Mucosa of gallbladder (tissue), 1 donor: ENCODE data around the gene COL18A1. TPM values are rescaled to one million over a fixed set of nuclear protein-coding genes. Genes with fewer than 3 reads are reported as not detected.
"Not testable (repeated sequence)": the region's sequence is repeated elsewhere in the genome, so short reads cannot be mapped to it uniquely, and the experiment has no call there.

Experiments used
- DNase-seq: peaks from one replicate; pipeline ENCODE4 v3.0.0-alpha.2; 2020; ENCODE audit warnings: low spot score
- total RNA-seq: library from RNA; stranded (reverse); gene quantifications from one replicate; pipeline ENCODE4 v1.2.1, GENCODE V29; 2021
- donor health status: DM: no; HTN: no; CAD: no.

The COL18A1 gene
- 172 TPM for total RNA-seq

DNA sequence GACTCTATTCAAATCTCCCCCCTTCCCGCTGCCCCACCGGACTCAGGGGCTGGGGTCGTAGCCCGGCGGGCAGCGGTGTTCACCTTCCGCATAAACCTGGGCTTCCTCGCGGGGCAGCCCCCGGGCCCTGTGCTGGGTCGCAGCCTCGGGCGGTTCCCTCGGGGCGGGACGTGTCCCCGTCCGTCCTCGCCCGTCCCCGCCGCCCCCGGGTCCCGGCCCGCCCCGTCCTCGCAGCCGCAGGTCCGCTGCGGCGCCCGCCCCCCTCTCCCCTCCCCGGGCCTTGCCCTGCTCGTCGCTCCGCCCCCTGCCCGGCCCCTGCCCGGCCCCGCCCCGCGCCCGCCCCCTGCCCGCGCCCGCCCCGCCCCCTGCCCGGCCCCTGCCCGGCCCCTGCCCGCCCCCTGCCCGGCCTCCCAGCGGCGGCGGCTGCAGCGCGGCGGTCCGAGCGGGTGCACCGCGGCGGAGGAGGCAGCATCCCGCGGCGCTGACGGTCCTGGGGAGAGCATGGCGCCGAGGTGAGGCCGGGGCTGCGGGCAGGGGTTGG is at the start of gene COL18A1:
Gene COL18A1 (plus strand): TSS at position 436 of the 541 bp plus-strand sequence. CDS start 66 bp downstream, at position 502.
- peak; percentile 51 for DNase-seq

DNA sequence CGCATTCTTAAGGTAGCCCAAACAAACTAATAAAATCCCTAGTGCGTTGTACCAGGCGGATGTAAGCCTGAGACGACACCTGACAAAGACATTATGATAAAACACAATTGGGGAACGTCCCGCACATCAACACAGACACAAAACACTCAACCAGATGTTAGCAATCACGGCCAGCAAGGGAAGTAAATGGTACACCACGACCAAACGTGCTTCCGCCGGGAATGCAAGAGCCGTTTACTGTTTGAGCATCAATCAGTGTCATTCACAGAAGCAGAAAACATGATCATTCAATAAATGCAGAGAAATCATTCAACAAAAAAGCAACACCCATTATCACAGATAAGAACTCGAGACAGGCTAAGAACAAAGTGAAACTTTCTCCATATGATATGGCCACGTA is 49.4 kb upstream of the COL18A1 start:
- DNase-seq, result no peak

DNA sequence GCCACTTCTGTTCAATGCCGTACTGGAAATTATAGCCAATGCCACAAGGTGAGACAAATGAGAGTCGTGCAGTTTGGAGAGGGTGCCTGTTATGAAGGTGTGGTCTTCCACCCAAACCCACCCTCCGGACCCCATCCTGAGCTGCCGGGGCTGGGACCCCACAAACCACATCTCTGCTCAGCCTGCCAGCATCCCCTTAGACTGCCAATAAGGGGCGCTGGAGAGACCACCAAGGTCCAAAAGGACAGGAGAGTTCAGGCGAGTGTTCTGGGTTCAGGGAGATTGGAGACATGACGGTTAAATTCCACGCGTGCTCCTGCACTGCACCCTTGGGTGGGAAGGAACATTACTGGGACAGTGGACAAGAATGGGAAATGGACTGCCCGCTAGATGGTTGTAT is 48.7 kb upstream of the COL18A1 start:
- no peak for DNase-seq

DNA sequence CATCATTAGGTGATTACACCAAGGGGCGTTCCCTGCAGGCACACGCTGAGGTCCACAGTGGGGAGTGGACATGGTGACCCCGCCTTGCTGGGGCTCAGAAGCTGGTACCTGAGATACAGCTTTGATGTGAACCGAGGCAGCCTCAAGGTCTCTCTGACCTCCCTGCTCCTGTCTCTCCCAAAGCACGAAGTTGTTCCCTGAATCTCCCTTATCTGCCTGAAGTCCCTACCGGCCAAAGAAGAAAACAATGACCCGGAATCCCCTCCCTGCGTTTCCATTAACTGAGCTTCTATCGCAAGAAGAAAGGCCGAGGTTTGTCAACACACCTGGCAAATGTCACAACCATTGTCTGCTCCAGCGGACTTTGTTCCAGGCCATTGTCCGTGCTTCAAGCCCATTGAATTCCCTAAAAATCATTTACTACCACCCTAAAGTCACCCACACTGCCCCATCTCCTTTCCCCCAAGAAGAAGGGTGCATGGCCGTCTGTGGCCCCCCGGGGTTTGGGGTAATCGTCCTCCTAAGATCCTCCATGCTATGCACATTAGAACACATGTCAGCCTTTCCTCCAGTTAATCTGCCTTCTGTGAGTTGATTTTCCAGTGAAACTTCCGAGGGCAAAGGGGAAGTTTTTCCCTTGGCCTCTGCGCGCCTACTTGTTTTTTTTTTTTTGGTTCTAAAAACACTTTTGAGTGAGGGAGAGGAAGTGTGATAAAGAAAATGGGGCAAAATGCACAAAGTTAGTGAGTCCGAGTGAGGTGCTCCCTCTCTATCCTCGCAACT is 48.1 kb upstream of the COL18A1 start:
- peak; percentile 76 for DNase-seq

DNA sequence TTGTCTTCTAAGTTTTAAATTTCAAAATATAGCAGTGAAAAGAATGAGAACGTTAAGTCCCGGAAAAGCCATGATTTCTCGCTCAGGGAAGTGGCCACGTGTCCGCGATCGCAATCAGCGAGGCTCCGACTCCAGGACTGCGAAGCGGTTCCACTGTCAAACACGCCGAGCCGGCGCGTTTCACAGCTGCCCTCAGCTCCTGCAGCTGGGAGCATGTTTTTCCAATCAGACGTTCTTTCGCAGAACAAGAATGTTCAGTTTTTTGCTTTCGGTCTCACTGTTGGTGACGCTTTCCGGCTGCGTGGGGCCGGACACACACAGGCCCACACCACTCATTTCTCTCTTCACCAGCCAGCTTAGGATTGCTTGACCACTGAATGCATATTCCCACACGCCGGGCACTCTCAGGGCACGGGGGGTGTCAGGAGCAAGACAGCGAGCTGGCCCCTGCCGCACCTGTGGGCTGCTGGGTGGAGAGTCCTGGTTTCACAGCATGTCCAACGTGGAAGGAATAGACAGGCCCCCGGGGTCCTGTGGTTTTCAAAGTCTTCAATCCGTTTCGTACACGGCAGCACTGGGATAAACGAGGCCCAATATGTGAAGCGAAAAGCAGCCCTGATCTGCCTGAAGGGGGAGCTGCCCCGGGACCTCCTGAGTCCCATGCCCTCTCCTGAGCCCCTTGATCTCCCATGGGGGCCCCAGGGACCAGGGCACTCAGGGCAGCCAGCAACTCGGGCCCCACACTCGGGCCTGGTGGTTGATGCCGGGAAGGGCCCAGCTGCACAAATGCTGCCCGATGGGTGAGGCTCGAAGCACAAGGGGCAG is 47.3 kb upstream of the COL18A1 start:
- DNase-seq, result peak; percentile 53

DNA sequence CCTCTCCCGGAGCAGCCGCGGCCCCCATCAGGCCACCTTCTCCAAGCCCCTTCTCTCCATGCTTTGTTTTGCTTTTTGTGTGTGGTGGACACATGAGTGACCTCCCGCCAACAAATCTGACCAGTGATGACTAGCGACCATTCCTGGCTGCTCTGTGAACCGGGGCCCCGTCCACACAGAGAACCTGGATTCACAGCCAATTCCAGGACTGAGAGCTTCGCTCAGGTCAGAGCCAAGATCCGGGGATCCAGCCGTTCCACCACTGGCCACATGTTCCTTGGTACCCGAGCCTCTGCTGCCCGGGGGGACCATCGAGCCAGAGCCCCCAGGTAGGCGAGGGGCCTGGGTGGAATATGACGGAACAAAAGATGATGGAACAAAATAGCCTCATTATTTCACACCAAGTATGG is 46.7 kb upstream of the COL18A1 start:
- no peak for DNase-seq

DNA sequence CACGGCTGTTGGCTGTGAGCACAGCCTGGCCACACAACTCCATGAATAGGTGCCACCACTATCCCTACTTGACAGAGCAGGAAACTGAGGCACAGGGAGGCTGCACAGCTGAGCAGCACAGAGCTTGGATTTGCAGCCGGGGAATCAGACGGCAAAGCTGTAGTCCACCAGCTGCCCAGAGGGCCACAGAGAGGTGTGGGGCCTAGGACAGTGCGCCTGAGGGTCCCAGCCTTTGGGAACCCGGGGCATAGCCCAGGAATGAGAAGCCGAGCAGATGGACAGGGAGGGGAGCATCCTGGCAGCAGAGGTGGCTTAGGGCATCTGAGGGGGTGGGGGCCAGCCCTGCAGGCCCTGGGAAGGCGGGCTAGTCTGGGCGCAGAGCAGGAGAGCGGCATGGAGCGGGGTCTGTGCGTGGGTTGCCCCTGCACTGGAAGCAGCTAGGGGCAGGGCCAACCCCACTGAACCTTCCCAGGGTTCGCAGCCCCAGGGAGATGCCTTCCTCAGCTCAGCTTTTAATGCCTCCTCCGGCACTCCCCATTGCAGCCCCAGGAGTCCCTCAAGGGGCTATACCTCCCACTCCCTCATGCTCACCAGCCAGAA is 46.2 kb upstream of the COL18A1 start:
- DNase-seq, result no peak

DNA sequence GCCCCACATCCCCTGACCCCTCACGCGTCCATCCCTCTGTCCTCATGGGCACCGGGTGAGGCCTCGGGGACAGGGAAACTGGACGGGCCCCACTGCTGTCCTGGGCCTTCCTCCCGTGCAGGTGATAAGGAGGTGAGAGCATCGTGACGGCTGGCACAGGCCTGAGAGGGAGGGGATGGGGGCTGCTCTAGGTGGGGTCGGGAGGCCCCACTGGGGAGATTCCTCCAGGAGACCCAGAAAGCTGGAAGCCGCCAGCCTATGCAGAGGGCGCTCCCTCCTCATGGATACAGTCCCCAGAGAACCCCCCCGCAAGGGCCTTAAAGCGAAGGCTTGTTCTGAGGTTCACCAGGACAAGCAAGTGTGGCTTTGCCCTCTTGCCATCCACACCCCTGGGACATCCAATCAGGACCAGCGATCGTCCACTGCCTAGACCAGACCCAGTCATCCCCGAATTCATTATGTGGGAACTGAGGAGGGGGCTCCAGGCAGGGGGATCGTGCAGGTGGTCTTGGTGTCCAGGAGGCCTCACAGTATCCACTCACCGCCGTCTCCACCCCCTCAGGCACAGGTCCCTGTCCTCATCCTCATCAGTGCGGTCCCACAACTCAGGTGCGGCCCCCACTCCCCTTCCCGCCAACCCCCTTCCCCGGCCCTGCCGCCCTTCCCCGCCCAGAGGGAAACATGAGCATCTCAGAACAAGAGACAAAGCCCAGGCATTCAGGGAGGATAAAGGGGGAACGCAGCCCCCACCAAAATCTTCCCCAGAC is 45.3 kb upstream of the COL18A1 start:
- DNase-seq, result no peak

DNA sequence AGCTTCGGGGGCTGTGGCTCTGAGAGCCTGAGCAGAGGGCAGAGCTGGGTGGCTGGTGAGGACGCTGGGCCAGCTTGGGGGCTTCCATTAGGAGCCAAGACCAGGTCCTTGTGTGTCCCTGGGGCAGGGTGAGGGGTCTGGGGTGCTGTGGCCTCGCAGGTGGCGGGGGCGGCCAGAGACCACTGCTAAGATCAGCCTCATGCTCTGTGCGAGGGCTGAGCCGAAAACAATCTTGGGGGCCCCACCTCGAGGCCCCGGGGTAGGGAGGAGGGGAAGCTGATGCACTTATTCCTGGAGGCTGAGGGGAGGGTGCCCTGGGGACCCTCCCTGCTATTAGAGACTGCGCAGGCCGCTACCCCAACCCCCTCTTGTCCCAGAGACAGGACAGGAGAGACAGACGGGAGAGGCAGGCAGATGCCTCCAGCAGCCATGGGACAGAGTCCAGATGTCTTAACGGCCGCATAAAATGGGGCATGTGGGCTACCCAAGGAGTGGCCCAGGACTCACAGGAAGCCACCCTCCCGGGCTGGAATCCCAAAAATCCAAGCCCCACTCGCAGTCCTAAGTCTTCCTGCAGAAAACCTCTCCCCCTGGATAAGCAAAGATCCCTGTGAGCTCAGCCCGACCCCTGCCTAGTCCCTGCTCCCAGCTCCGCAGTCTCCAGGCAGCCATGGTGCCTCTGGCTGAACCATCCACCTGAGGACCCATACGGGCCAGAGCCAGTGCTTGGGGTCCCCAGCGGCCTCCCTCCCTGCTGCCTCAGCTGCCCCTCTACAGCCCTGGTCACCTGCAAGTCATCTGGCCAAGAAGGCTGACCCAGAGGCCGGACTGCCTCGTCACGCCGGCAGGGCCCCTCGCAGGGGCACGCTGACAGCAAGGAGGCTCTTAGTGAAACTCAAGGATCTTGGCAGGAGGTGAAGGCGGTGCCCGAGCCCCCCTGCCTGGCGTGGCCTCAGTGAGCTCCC is 43.6 kb upstream of the COL18A1 start:
- no peak for DNase-seq

DNA sequence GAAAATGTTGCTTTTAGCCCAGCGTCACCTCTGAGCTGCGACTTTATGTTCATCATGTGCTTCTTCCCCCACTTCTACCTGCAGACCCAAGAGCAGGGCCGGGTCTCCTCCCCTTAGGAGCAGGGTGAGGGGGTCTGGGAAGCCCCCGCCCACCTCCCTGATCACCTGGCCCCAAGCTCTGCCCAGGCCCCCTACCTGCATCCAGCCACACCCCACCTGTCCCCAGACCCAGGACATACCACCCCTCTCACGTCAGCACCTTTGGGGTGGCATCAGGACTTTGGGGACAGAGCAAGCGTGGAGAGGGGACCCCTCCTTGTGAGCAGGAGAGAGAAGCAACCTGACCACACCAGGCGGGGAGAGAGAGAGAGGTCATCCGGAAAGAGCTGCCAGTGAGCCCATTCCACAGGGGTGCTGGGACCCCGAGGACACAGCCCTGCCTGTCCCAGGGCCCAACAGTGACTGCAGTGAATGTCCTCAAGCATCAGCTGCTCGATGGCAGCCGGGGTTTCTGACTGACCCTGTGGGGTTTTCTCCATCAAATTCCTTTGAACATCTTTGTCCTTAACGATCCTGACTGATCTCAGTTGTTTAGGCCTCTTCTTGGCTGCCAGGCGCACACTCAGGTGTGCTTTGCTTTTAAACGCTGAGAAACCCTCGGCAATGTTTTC is 42.8 kb upstream of the COL18A1 start:
- no peak for DNase-seq

DNA sequence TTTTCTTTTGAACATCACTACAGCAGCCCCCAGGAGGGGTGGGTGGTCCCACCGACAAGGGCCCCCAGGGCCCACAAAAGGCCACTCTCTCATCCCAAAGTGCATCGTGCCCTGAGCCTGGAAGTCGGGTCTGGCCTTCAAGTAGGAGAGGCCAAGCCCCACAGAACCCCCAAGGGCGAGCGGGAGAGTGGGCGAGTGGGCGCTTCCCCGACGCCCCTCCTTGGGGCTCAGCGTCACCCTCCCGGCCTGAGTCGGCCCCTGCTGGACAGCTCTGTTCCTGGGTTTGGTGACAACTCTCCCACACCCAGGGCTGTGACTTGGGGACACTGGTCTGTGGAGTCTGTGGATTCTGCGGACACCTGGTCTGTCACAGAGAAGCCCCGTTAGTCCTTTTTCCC is 42.2 kb upstream of the COL18A1 start:
- DNase-seq, result no peak

DNA sequence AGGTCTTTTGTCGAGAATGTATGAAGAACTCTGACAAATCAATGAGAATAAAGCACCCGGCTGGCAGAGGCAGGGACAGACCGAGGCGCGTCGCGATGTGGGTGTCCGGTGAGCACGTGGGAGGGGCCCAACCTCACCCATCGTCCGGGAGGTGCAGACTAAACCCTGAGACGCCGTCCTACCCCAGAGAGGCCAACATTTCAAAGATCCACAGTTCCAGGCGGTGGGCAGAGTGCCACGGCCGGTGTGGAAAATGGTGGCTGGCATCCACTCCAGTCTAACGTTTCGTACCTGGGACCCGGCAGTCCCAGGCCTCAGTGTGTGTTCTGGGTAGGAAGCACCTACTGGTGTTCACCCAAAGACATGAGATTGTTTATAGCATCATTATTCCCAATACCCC is 41.7 kb upstream of the COL18A1 start:
- not testable (repeated sequence) for DNase-seq

DNA sequence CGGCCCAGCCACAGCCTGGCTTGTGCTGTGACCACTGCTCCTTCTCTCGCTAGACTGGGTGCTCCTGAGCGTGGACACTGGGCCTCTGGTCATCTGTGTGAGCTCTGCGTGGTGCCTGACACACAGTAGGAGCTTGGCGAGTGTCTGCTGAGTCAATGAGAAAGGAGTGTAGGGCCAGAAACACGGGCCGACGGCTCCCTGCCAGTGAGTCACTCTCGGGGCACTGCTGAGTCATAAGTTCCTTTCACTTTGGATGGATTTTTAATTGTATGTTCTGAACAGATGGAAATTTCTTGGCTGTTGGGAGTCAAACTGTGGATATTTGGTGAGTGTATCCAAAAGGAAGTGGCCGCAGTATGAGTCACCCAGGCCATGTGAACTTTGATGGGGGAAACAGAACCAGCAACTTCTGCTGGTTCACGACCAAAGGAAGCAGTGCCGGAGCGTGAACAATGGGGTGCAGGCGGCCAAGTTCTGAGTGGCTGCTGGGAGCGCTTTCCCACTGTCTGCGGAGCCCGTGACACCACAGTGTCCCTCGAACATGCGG is 41.0 kb upstream of the COL18A1 start:
- DNase-seq, result peak; percentile 90

DNA sequence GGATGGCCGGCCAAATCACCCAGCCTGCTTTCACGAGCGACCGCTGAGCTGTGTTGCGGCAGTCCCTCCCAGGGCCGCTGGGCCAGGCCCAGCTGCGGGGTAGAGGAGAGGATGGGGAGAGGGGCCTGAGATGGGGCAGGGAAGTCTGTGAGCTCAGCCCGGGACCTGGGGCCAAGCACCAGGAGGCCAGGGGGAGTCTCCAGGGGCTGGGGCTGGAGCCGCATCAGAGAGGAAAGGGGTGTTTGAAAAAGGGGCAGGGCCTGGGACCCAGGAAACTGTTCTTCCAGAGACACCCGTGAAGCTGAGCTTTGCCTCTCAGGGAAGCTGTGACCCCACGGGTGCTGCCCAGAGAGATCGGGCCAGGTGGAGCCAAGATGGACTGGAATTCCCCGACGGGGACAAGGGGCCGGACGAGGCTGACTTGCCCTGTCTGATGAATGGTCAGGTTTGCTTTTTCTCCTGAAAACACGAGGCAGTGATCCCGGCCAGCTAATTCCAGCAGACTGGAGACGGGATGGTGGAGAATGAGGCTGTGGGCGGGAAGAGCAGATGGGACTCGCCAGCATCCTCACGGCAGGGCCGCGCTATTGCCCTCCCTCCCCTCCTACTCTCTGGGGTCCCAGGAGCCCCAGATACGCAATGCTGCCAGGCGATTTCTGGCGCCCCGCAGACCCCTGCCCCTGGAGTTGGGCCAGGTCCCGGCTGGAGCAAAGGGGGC is 40.3 kb upstream of the COL18A1 start:
- DNase-seq, result no peak

DNA sequence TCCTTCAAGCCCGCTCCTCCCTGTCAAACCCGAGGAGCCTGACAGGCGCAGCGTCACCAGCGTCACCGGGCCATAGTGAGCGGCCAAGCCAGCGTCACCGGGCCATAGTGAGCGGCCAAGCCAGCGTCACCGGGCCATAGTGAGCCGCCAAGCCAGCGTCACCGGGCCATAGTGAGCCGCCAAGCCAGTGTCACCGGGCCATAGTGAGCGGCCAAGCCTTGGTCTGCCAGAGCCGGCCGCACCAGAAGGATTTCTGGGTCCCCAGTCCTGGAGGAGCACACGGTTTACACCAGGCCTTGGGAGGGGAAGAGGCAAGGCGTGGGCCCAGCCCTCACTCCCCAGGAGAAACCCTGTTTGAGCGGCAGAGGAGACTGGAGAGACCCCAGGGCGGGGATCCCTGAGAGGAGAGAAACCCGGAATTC is 39.8 kb upstream of the COL18A1 start:
- DNase-seq, result no peak

DNA sequence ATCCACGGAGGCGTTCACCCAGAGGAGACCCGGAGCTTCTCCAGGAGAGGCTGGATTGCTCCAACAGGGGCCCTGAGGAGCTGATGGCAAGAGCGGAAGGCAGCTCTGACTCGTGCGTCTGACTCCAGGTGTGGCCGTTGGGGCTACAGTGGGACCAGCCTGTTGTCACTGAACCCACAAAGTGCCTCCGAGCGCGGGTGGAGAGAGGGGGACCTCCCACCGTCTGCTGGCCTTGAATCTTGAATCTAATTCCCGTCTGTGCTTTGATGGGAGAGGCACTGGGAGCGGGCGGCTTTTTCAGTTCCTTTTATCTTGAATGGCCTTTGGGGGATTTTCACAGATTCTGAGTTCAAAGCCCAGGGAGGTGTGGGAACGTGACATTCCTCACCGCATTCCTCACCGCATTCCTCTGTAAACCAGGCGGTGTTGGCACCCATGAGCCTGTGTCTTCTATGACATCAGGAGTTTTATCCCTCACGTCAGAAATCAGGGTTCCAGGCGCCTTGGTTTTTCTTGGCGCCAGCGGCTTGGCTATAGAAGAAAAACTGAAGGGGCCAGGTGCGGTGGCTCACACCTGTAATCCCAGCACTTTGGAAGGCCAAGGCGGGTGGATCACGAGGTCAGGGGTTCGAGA is 39.2 kb upstream of the COL18A1 start:
- no peak for DNase-seq

DNA sequence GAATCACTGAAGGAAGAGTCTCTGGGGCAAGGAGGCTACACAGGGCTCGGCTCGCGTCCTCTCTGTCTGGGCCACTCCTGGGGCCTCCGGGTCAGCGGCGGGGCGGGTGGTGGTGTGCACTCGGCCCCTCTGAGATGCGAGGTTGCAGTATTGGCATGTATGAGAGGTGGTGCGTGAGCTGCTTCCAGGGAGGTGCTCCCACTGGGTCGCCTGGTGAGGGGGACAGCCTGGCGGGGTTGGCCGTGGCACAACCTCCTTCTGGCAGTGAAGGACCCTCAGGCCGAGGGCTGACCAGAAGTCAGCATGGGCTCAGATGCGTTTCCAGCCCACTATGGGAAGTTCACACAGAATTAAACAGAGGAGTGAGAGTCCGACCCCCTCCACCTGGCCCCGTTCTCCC is 38.5 kb upstream of the COL18A1 start:
- no peak for DNase-seq

DNA sequence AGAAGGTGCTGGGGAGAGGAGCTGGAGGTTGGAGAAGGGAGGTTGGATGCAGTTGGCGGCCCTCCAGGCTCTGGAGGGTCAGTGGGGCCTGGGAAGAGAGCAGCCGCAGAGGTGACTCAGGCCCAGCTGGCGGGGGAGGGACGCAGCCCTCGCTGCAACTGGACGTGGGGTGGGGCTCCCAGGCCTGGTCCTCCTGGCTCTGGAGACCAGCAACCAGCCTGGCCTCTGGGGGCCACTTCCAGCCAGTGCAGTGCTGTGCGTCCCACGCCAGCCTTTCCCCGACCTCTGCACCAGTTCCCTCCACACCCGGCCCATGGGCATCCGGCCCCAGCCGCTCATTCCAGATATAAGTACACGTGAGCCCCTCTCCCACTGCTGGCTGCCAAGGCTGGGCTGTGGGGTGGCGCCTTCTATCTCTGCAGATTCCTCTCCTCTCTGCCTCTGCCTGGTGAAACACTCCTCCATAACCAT is 38.0 kb upstream of the COL18A1 start:
- DNase-seq, result no peak
